Kidney epithelial cell (primary cell): ENCODE results near the gene SPTBN2. TPM values are rescaled to one million over a fixed set of nuclear protein-coding genes. Genes with fewer than 3 reads are reported as not detected.
A peak's percentile ranks its signal among the peaks of the same experiment; 100 is the strongest.

Experiments
- DNase-seq: peaks from one replicate; pipeline ENCODE4 v3.0.0-alpha.2; 2010; ENCODE audit warnings: low read depth
- H3K27me3 ChIP-seq: 2 replicates; pipeline ENCODE4 v1.6.0; 2011; ENCODE audit warnings: low read length; ENCODE audit not compliant: control insufficient read depth, insufficient read depth
- H3K36me3 ChIP-seq: 2 replicates; pipeline ENCODE4 v1.5.1; 2011; ENCODE audit warnings: low read length; ENCODE audit not compliant: control insufficient read depth, insufficient read depth
- H3K4me3 ChIP-seq: 2 replicates; pipeline ENCODE4 v1.5.1; 2011; ENCODE audit warnings: low read depth, mild to moderate bottlenecking, control low read depth, low read length
- total RNA-seq: library from RNA; depleted of rRNA; stranded (reverse); fragments of >200 nt; gene quantifications from 2 replicates; pipeline ENCODE4 v1.2.3, GENCODE V29; 2015
- TF ChIP-seq, protein P1 (sequence below): IDR thresholded peaks from 2 replicates; pipeline ENCODE4 v1.5.1; 2011; ENCODE audit warnings: mild to moderate bottlenecking, moderate library complexity, low read length, control low read depth, inconsistent platforms; ENCODE audit not compliant: insufficient read depth, poor library complexity, severe bottlenecking

The SPTBN2 gene
- 79.4 and 99.9 TPM in 2 replicates for total RNA-seq

GRCh38 chr11:66728693-66729385, at the start of gene SPTBN2:
SPTBN2 (minus strand) TSS chr11:66729216; CDS start chr11:66721240, 7,976 bp downstream.
- TF ChIP-seq, protein P1, sequence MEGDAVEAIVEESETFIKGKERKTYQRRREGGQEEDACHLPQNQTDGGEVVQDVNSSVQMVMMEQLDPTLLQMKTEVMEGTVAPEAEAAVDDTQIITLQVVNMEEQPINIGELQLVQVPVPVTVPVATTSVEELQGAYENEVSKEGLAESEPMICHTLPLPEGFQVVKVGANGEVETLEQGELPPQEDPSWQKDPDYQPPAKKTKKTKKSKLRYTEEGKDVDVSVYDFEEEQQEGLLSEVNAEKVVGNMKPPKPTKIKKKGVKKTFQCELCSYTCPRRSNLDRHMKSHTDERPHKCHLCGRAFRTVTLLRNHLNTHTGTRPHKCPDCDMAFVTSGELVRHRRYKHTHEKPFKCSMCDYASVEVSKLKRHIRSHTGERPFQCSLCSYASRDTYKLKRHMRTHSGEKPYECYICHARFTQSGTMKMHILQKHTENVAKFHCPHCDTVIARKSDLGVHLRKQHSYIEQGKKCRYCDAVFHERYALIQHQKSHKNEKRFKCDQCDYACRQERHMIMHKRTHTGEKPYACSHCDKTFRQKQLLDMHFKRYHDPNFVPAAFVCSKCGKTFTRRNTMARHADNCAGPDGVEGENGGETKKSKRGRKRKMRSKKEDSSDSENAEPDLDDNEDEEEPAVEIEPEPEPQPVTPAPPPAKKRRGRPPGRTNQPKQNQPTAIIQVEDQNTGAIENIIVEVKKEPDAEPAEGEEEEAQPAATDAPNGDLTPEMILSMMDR = no peak
- Histone ChIP-seq H3K4me3 (peak within 1 kb of the TSS; percentile 62), H3K27me3 (no peaks in the 10 kb centered on the region), H3K36me3 (no peaks in the 10 kb centered on the region)
- DNase-seq = no peak

GRCh38 chr11:66768818-66769217, 39.8 kb upstream of the SPTBN2 start:
- DNase-seq = no peak
- H3K36me3 ChIP-seq = no peaks in the 10 kb centered on the region
- no peak overlapping the region for H3K4me3 ChIP-seq
- no peaks in the 10 kb centered on the region for H3K27me3 ChIP-seq
- TF ChIP-seq, protein P1 = no peak

DNA sequence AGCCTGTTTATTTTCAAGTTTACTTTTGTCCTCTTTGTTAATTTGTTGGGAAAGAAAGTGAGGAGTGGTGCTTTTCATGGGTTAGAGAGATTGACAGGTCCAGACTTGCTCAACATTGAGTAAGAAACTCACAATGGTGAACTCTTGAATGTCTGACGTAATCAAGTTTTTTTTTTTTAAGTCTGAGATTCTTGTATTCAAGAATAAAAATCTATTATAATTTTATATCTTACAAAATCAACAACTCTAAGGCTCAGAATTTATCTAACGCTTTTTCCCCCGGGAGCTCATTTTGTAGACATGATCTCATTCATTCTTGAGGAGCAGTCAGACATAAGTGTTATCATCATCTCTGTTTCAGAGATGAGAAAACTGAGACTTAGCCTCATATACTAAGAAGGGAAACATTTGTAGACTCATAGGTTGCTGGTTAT, 39.1 kb upstream of the SPTBN2 start:
- Histone ChIP-seq H3K4me3 (no peak overlapping the region), H3K27me3 (no peaks in the 10 kb centered on the region), H3K36me3 (no peaks in the 10 kb centered on the region)
- peak; percentile 71 for DNase-seq
- TF ChIP-seq, protein P1 = no peak

DNA sequence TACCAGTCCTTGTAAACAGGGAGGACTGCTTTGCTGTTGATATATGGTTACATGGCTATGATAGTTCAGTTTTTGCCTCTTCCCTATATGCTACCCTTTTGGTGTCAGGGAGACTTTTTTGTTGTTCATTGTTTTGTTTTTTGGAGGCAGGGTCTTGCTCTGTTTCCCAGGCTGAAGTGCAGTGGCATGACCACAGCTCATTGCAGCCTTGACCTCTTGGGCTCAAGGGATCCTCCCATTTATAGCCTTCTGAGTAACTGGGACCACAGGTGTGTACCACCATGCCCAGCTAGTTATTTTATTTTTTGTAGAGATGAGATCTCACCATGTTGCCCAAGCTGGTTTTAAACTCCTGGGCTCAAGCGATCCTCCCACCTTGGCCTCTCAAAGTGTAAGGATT, 38.6 kb upstream of the SPTBN2 start:
- Histone ChIP-seq H3K4me3 (no peak overlapping the region), H3K27me3 (no peaks in the 10 kb centered on the region), H3K36me3 (no peaks in the 10 kb centered on the region)
- no peak for DNase-seq
- TF ChIP-seq, protein P1 = no peak

DNA sequence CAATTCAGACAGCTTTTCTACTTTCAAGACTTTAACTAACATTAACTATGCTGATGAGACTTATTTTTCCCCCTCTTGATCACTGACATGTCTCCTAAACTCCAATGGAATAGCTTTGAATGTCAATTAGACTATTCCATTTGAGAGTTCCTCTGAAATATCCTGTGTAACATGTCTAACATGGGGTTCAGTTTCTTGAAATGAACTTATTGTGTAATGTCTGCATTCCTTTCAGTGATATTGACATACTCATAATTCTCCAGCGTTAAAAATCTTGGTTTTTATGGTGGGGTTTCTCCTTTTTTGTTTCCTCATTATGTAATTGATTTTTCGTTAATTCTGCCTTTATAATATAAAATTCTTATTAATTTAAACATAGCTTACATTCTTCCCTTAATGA, 37.7 kb upstream of the SPTBN2 start:
- no peak overlapping the region for H3K4me3 ChIP-seq
- H3K36me3 ChIP-seq = no peaks in the 10 kb centered on the region
- no peak for DNase-seq
- no peaks in the 10 kb centered on the region for H3K27me3 ChIP-seq
- TF ChIP-seq, protein P1 = no peak

DNA sequence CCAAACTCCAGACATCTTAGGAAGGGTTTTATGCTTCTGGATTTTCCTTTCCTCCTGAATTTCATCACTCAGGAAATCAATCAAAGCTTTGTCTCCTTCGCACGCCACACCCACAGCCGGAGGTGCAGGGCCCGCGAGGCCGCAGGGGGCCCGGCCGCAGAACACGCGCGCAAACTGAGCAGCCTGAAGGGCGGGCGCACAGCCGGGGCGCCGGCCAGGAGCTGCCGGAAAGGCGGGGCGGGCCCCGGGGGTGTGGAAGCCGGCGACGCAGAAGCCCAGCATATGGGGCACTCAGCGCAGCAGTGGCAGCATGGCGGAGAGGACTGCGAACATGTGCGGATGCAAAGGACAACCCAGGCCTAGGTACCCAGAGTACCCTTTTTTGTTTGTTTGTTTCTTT, 33.1 kb upstream of the SPTBN2 start:
- TF ChIP-seq, protein P1 = no peak
- DNase-seq = no peak
- H3K36me3 ChIP-seq = peaks cover 2% of the 10 kb centered on the region
- H3K4me3 ChIP-seq = no peak overlapping the region
- no peaks in the 10 kb centered on the region for H3K27me3 ChIP-seq
